HepG2 (cell line): ENCODE measurements around the gene RGSL1. TPM values are rescaled to one million over a fixed set of nuclear protein-coding genes. Genes with fewer than 3 reads are reported as not detected.
A peak's percentile ranks its signal among the peaks of the same experiment; 100 is the strongest.

Source experiments
- ATAC-seq: fragments of 200-7000 bp; cut with Tn5 transposase; 3 replicates; pipeline ENCODE4 v1.9.1; 2020; ENCODE audit warnings: mild to moderate bottlenecking, moderate library complexity
- BruUV-seq: library from RNA; stranded (reverse); fragments of 400-500 nt; replicated peaks from 2 replicates; lab custom pipeline; 2021; lab: Mats Ljungman, UMichigan
- CTCF ChIA-PET: fragments of 300-600 bp; formaldehyde crosslinking; extraction: SDS; loops from one replicate; lab custom pipeline; 2021; ENCODE audit warnings: low total read pairs, inconsistent platforms, low intra/inter-chr PET ratio; lab: Yijun Ruan, JAX
- POLR2A ChIA-PET: fragments of 350-600 bp; sonication (Branson Sonifier 250); formaldehyde crosslinking; loops from one replicate; lab custom pipeline; 2020; ENCODE audit warnings: antibody characterized with exemption, inconsistent platforms; lab: Yijun Ruan, JAX
- DNase-seq: peaks from one replicate; pipeline ENCODE4 v3.0.0-alpha.2; 2015; ENCODE audit warnings: low spot score
- FAIRE-seq: peaks from 3 replicates; lab custom pipeline; 2011; peaks lifted over from hg19 to GRCh38; lab: Jason Lieb, UNC
- H2AFZ ChIP-seq: one replicate; pipeline ENCODE4 v1.6.1; 2011; ENCODE audit warnings: low read length, inconsistent platforms
- H3K27ac ChIP-seq: fragments of 300-600 bp; 3 replicates; pipeline ENCODE4 v1.8.0; 2011; ENCODE audit warnings: mixed run types, mild to moderate bottlenecking, mixed read lengths, low read length, inconsistent platforms; ENCODE audit not compliant: insufficient read depth; ENCODE audit errors: extremely low read length
- H3K27me3 ChIP-seq, 2 experiments: fragments of 200-600 bp in 1 of 2; 2 replicates in 1 of 2; 3 replicates in 1 of 2; pipeline versions ENCODE4 v1.6.0 to v1.8.0; 2011; ENCODE audit warnings: low read length in 2 of 2, mild to moderate bottlenecking in 2 of 2, moderate library complexity in 2 of 2, inconsistent platforms in 1 of 2; ENCODE audit not compliant: insufficient read depth in 2 of 2, control insufficient read depth in 1 of 2
- H3K36me3 ChIP-seq, 2 experiments: fragments of 200-600 bp in 1 of 2; replicated peaks in 1 of 2; 2 replicates in 1 of 2; 3 replicates in 1 of 2; pipeline versions ENCODE4 v1.5.1 to v1.8.0; 2011; ENCODE audit warnings: low read length in 2 of 2, inconsistent platforms in 1 of 2; ENCODE audit not compliant: insufficient read depth in 2 of 2, control insufficient read depth in 1 of 2
- H3K4me1 ChIP-seq: 2 replicates; pipeline ENCODE4 v1.5.1; 2012; ENCODE audit warnings: low read length, inconsistent platforms; ENCODE audit not compliant: insufficient read depth
- H3K4me2 ChIP-seq: 2 replicates; pipeline ENCODE4 v1.6.0; 2011; ENCODE audit warnings: low read depth, low read length, inconsistent platforms
- H3K4me3 ChIP-seq, 3 experiments: fragments of 200-600 bp in 1 of 3; sonication (generic), shearing (Covaris generic) in 1 of 3; replicated peaks in 1 of 3; 2 replicates each; pipeline ENCODE4 v1.5.1; 2011 to 2016; ENCODE audit warnings: low read length in 3 of 3, inconsistent platforms in 2 of 3, low read depth in 2 of 3, mild to moderate bottlenecking in 2 of 3, control low read depth in 1 of 3, mixed read lengths in 1 of 3; ENCODE audit not compliant: insufficient read depth in 1 of 3
- H3K79me2 ChIP-seq: one replicate; pipeline ENCODE4 v1.6.1; 2011; ENCODE audit warnings: low read length, inconsistent platforms; ENCODE audit not compliant: insufficient read depth
- H3K9ac ChIP-seq: 2 replicates; pipeline ENCODE4 v1.6.0; 2011; ENCODE audit warnings: mild to moderate bottlenecking, low read depth, low read length, inconsistent platforms; ENCODE audit not compliant: insufficient read depth
- H3K9me3 ChIP-seq: 2 replicates; pipeline ENCODE4 v1.5.1; 2012; ENCODE audit warnings: mild to moderate bottlenecking, low read length
- H4K20me1 ChIP-seq: 2 replicates; pipeline ENCODE4 v1.6.0; 2011; ENCODE audit warnings: inconsistent platforms, mild to moderate bottlenecking, low read length, moderate library complexity; ENCODE audit not compliant: insufficient read depth
- CREM ChIP-seq, 2 experiments: sonication (generic) in 1 of 2; formaldehyde crosslinking in 1 of 2; IDR thresholded peaks; 2 replicates each; pipeline versions ENCODE4 v1.4.0 to v1.6.1; 2016 to 2020; ENCODE audit warnings: antibody characterized with exemption in 1 of 2, mild to moderate bottlenecking in 1 of 2, missing genetic modification reagents in 1 of 2
- FOXP1 ChIP-seq, 2 experiments: fragments of 450-650 bp in 1 of 2; IDR thresholded peaks; 2 replicates each; pipeline ENCODE4 v1.6.1; 2017 to 2018; ENCODE audit warnings: antibody characterized with exemption in 1 of 2
- HNF4A ChIP-seq: sonication (generic); formaldehyde crosslinking; IDR thresholded peaks from 2 replicates; pipeline ENCODE4 v1.4.0; 2020; ENCODE audit warnings: missing genetic modification reagents
- MYNN ChIP-seq: sonication (generic); formaldehyde crosslinking; IDR thresholded peaks from 2 replicates; pipeline ENCODE4 v1.4.0; 2020; ENCODE audit warnings: mild to moderate bottlenecking, low read depth, missing genetic modification reagents
- RFX1 ChIP-seq: fragments of 450-650 bp; IDR thresholded peaks from 2 replicates; pipeline ENCODE4 v1.6.1; 2017
- SKI ChIP-seq: fragments of 450-650 bp; IDR thresholded peaks from one replicate; pipeline ENCODE4 v1.6.1; 2018; ENCODE audit warnings: mild to moderate bottlenecking; ENCODE audit not compliant: partially characterized antibody
- ZBTB34 ChIP-seq: sonication (generic); formaldehyde crosslinking; IDR thresholded peaks from 2 replicates; pipeline ENCODE4 v1.8.0; 2022; ENCODE audit warnings: mild to moderate bottlenecking, missing genetic modification reagents
- ZMAT5 ChIP-seq: sonication (generic); formaldehyde crosslinking; IDR thresholded peaks from 2 replicates; pipeline ENCODE4 v1.5.0; 2020; ENCODE audit warnings: mild to moderate bottlenecking, low read depth, missing genetic modification reagents, borderline replicate concordance
- ZMYM4 ChIP-seq: sonication (generic); formaldehyde crosslinking; IDR thresholded peaks from 2 replicates; pipeline ENCODE4 v1.8.1; 2023; ENCODE audit warnings: mild to moderate bottlenecking, missing genetic modification reagents
- ZNF143 ChIP-seq: sonication (generic); formaldehyde crosslinking; IDR thresholded peaks from 2 replicates; pipeline ENCODE4 v1.4.0; 2020; ENCODE audit warnings: missing genetic modification reagents
- WGBS: methylation state at CpG from one replicate; pipeline ENCODE4 v1.1.6; 2017; ENCODE audit warnings: low lambda C conversion rate; 5-methylcytosine and 5-hydroxymethylcytosine counted together
- in situ Hi-C: cut with HindIII; loops from 2 replicates; pipeline ENCODE4 v1.10.0; 2017; ENCODE audit warnings: low pct_unique_long_range_greater_than_20kb; ENCODE audit not compliant: extremely low pct_ligation_motif_present
- intact Hi-C: fragments of 100-400 bp; cut with micrococcal nuclease; formaldehyde crosslinking; loops from one replicate; pipeline ENCODE4 v1.10.0; 2022; ENCODE audit not compliant: unreplicated experiment
- polyA plus RNA-seq, 8 experiments: library from polyadenylated mRNA; depleted of rRNA in 3 of 8; stranded (reverse) in 7 of 8; unstranded in 1 of 8; fragments of >200 nt; fragmentation: Illumina TruSeq in 4 of 8; extraction: Trizol in 4 of 8; gene quantifications; 2 replicates each; pipeline versions ENCODE4 v1.2.1 to v1.2.3, GENCODE V29; 2011 to 2016; ENCODE audit warnings: low read depth in 4 of 8, missing spikeins in 1 of 8, mixed read lengths in 1 of 8; ENCODE audit not compliant: insufficient read depth in 1 of 8
- total RNA-seq, 5 experiments: library from RNA; depleted of rRNA; stranded (reverse); fragments of >200 nt; fragmentation: Illumina TruSeq; extraction: Trizol; gene quantifications; 2 replicates each; pipeline ENCODE4 v1.2.3, GENCODE V29; 2016; ENCODE audit warnings: low read depth in 1 of 5
- TF ChIP-seq, protein P1 (sequence below): sonication (generic); formaldehyde crosslinking; IDR thresholded peaks from 2 replicates; pipeline ENCODE4 v1.5.0; 2020; ENCODE audit warnings: mild to moderate bottlenecking, missing genetic modification reagents, moderate library complexity

RGSL1 gene
- total and polyA plus RNA-seq, 2 of the 13 experiments (the other 11 are each of a cell fraction or from before 2014, with no cell fraction given), result not detected

GRCh38 chr1:182407724-182408123 is 42.2 kb upstream of the RGSL1 start:
- in situ Hi-C loops (no loop called here), intact Hi-C loops (no loop called here)
- no peaks in the 10 kb centered on the region for H3K36me3 ChIP-seq
- TF ChIP-seq ZNF143 (CRISPR knock-in tag), result no peak
- TF ChIP-seq ZBTB34, result no peak
- no peak for TF ChIP-seq CREM (IDR thresholded peaks at IDR 0.05)
- no peak for TF ChIP-seq CREM (CRISPR knock-in tag; IDR thresholded peaks at IDR 0.05)
- TF ChIP-seq SKI, result no peak
- TF ChIP-seq MYNN, result no peak
- TF ChIP-seq FOXP1 (IDR thresholded peaks at IDR 0.05), result no peak
- no peak for TF ChIP-seq FOXP1 (CRISPR knock-in tag; IDR thresholded peaks at IDR 0.05)
- H3K27me3 ChIP-seq, result no peaks in the 10 kb centered on the region
- ATAC-seq, result no peak
- H3K4me3 ChIP-seq, result no peak overlapping the region
- no peaks in the 10 kb centered on the region for H4K20me1 ChIP-seq
- no peaks in the 10 kb centered on the region for H3K79me2 ChIP-seq
- DNase-seq, result no peak
- CTCF ChIA-PET, result no interaction called here
- peaks cover 17% of the 10 kb centered on the region for H3K4me1 ChIP-seq
- POLR2A ChIA-PET, result interaction anchor here (1.2 kb wide), 1 partner anchor 10 kb away, joined by 3 read pairs; no protein-coding TSS in a partner anchor
- H3K4me2 ChIP-seq, result no peak overlapping the region
- 0% methylated on average over 3 of the region's 3 CpGs for WGBS
- FAIRE-seq, result no peak
- BruUV-seq, result no TSS peak
- H2AFZ ChIP-seq, result no peak overlapping the region
- H3K27ac ChIP-seq, result no peak overlapping the region
- peaks cover 11% of the 10 kb centered on the region for H3K9me3 ChIP-seq
- H3K9ac ChIP-seq, result no peak overlapping the region

DNA sequence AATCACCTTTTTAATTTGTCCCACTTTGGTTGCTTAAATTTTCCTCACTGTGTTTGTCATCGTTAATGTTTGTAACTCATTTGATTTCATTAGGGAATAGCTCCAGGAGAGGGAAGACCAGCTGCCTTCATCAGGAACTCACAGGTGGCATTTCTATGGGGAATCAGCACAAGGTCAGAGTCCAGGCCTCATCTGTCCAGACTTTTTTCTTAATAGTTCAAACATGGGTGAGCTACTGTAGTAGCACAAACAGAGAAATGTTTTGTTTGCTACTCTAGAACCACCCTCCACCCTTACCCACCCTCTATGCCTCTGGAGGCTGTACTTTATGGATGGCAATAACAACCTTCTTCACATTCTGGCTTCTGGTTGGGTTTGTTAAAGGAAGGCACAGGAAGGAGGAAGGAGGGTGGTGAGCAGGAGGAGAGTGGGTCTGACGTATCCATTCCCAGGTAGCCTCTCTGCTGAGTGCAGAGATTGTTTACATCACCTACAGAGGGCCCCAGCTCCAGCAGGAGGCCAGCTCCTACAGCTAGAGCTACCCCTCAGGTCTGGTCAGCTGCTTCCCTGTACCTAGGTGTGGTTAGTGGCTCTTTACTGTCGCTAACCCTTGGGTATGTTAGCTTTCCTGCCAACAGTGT is 41.4 kb upstream of the RGSL1 start:
- no peak for DNase-seq
- Histone ChIP-seq H3K36me3 (no peaks in the 10 kb centered on the region), H3K4me2 (peak overlapping the region; percentile 50), H3K79me2 (no peaks in the 10 kb centered on the region), H4K20me1 (no peaks in the 10 kb centered on the region), H3K4me3 (no peak overlapping the region), H2AFZ (peak overlapping the region; percentile 48), H3K27me3 (no peaks in the 10 kb centered on the region), H3K9ac (no peak overlapping the region), H3K4me1 (peaks cover 17% of the 10 kb centered on the region), H3K9me3 (peaks cover 11% of the 10 kb centered on the region), H3K27ac (no peak overlapping the region)
- CTCF ChIA-PET, result no interaction called here
- POLR2A ChIA-PET, result interaction anchor here (0.7 to 1.2 kb wide), 2 partner anchors 11 to 17 kb away, joined by 3 read pairs; no protein-coding TSS in a partner anchor
- BruUV-seq, result no TSS peak
- FAIRE-seq, result peak; percentile 21
- WGBS, result 0% methylated on average over 3 of the region's 3 CpGs
- intact Hi-C loops, result no loop called here
- in situ Hi-C loops, result no loop called here
- TF ChIP-seq ZMAT5 (CRISPR knock-in tag), result no peak
- TF ChIP-seq RFX1, result no peak
- TF ChIP-seq, protein P1, sequence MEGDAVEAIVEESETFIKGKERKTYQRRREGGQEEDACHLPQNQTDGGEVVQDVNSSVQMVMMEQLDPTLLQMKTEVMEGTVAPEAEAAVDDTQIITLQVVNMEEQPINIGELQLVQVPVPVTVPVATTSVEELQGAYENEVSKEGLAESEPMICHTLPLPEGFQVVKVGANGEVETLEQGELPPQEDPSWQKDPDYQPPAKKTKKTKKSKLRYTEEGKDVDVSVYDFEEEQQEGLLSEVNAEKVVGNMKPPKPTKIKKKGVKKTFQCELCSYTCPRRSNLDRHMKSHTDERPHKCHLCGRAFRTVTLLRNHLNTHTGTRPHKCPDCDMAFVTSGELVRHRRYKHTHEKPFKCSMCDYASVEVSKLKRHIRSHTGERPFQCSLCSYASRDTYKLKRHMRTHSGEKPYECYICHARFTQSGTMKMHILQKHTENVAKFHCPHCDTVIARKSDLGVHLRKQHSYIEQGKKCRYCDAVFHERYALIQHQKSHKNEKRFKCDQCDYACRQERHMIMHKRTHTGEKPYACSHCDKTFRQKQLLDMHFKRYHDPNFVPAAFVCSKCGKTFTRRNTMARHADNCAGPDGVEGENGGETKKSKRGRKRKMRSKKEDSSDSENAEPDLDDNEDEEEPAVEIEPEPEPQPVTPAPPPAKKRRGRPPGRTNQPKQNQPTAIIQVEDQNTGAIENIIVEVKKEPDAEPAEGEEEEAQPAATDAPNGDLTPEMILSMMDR, result peak; percentile 24
- TF ChIP-seq HNF4A (CRISPR knock-in tag), result peak; percentile 11; the same call in 1 of the 2 replicates
- TF ChIP-seq ZMYM4 (CRISPR knock-in tag), result no peak
- ATAC-seq, result peak; percentile 86
